ENCODE measurements around the gene PBX1. TPM values are rescaled to one million over a fixed set of nuclear protein-coding genes. Genes with fewer than 3 reads are reported as not detected.

The PBX1 gene
- polyA plus RNA-seq, 1 donor (not counting 4 experiments of a cell fraction or from before 2014, with no cell fraction given), result 2.2 TPM

- H3K4me2 ChIP-seq (ENCODE audit: control insufficient read depth, extremely low read depth, insufficient read depth, low read depth, low read length), result no peak overlapping the region
- no peak overlapping the region for H3K9ac ChIP-seq (ENCODE audit: control insufficient read depth, extremely low read depth, insufficient read depth, low read length)
Observed at GRCh38 chr1:164670786-164671185, 111.8 kb downstream of the PBX1 start.

DNA sequence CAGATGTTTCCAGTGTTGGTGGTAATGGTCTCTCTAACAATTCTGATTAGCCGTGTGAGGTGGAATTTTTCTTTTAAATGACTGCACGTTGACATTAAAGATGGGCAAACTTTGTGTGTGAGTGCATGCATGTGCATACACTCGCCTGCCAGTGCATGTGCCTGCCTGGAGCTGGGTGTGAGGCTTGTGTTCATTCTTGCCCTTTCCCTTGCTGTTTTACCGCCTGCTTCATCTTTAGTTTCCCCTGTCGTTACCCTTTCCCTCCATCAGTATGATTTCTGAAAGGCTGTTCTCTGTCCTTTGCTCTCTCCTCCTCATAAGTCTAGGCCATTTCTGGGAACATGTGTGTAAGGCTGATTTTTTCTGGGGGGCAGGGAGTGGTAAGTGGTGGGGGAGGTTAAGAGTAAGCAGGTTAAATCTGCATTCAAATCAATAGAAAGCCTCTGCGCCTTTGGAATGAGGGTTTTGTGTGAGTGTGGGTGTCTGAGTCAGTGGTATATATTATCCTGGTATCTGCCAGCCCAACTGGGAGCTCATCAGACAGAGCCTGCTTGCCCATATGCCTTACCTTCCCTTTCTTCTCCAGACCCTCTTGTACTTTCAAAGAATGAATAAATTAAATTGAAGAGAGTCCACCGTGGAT, 112.5 kb downstream of the PBX1 start:
- Histone ChIP-seq H3K4me1 (ENCODE audit: control insufficient read depth, extremely low read depth, insufficient read depth, low read length) (peaks cover 15% of the 10 kb centered on the region), H3K9ac (ENCODE audit: control insufficient read depth, extremely low read depth, insufficient read depth, low read length) (no peak overlapping the region), H2AFZ (ENCODE audit: control insufficient read depth, low read length) (peak overlapping the region; percentile 6), H3K4me3 (ENCODE audit: control insufficient read depth in 2 of 3, extremely low read depth in 1 of 3, insufficient read depth in 2 of 3, low read depth in 1 of 3, low read length in 3 of 3) (no peak overlapping the region), H3K79me2 (ENCODE audit: control insufficient read depth, insufficient read depth, low read length) (no peaks in the 10 kb centered on the region), H3K4me2 (ENCODE audit: control insufficient read depth, extremely low read depth, insufficient read depth, low read depth, low read length) (peak overlapping the region; percentile 29), H3K27ac (ENCODE audit: control insufficient read depth, insufficient read depth, low read length) (no peak overlapping the region), H4K20me1 (ENCODE audit: control insufficient read depth, extremely low read depth, insufficient read depth, low read length) (no peaks in the 10 kb centered on the region), H3K9me3 (ENCODE audit: control insufficient read depth, low read depth, low read length) (no peaks in the 10 kb centered on the region), H3K9me1 (ENCODE audit: control insufficient read depth, extremely low read depth, insufficient read depth, low read length) (no peaks in the 10 kb centered on the region), H3K27me3 (ENCODE audit: control insufficient read depth, extremely low read depth, insufficient read depth, low read length) (no peaks in the 10 kb centered on the region), H3K36me3 (ENCODE audit: control insufficient read depth in 2 of 2, extremely low read depth in 1 of 2, insufficient read depth in 2 of 2, low read length in 2 of 2) (no peaks in the 10 kb centered on the region)
- no peak for TF ChIP-seq CTCF (optimal IDR thresholded peaks at IDR 0.05 in 1 of 3, IDR thresholded peaks at IDR 0.05 in 1 of 3, conservative IDR thresholded peaks at IDR 0.05 in 1 of 3; ENCODE audit: extremely low read depth in 1 of 3, insufficient read depth in 2 of 3, low read length in 3 of 3)
- no peak for TF ChIP-seq EZH2 (IDR thresholded peaks at IDR 0.05; ENCODE audit: low read length)
- FAIRE-seq, result no peak
- DNase-seq (ENCODE audit: low read depth, low spot score), result no peak
- dilution Hi-C loops (cut with MboI; ENCODE audit: extremely low pct_ligation_motif_present, low sequenced_read_pairs), result no loop called here

More at GRCh38 chr1:164670786-164671185, 111.8 kb downstream of the PBX1 start:
- H3K27me3 ChIP-seq (ENCODE audit: control insufficient read depth, extremely low read depth, insufficient read depth, low read length), result no peaks in the 10 kb centered on the region
- no peak overlapping the region for H3K4me3 ChIP-seq (ENCODE audit: control insufficient read depth in 2 of 3, extremely low read depth in 1 of 3, insufficient read depth in 2 of 3, low read depth in 1 of 3, low read length in 3 of 3)
- TF ChIP-seq EZH2 (IDR thresholded peaks at IDR 0.05; ENCODE audit: low read length) (no peak), CTCF (optimal IDR thresholded peaks at IDR 0.05 in 1 of 3, IDR thresholded peaks at IDR 0.05 in 1 of 3, conservative IDR thresholded peaks at IDR 0.05 in 1 of 3; ENCODE audit: extremely low read depth in 1 of 3, insufficient read depth in 2 of 3, low read length in 3 of 3) (no peak)
- no peaks in the 10 kb centered on the region for H3K79me2 ChIP-seq (ENCODE audit: control insufficient read depth, insufficient read depth, low read length)
- no peaks in the 10 kb centered on the region for H4K20me1 ChIP-seq (ENCODE audit: control insufficient read depth, extremely low read depth, insufficient read depth, low read length)
- dilution Hi-C loops (cut with MboI; ENCODE audit: extremely low pct_ligation_motif_present, low sequenced_read_pairs), result no loop called here
- FAIRE-seq, result no peak
- no peak for DNase-seq (ENCODE audit: low read depth, low spot score)
- H3K4me1 ChIP-seq (ENCODE audit: control insufficient read depth, extremely low read depth, insufficient read depth, low read length), result peaks cover 15% of the 10 kb centered on the region
- H3K36me3 ChIP-seq (ENCODE audit: control insufficient read depth in 2 of 2, extremely low read depth in 1 of 2, insufficient read depth in 2 of 2, low read length in 2 of 2), result no peaks in the 10 kb centered on the region
- no peaks in the 10 kb centered on the region for H3K9me1 ChIP-seq (ENCODE audit: control insufficient read depth, extremely low read depth, insufficient read depth, low read length)
- H2AFZ ChIP-seq (ENCODE audit: control insufficient read depth, low read length), result no peak overlapping the region
- H3K9me3 ChIP-seq (ENCODE audit: control insufficient read depth, low read depth, low read length), result no peaks in the 10 kb centered on the region
- no peak overlapping the region for H3K27ac ChIP-seq (ENCODE audit: control insufficient read depth, insufficient read depth, low read length)
